ENCODE measurements around the gene URGCP. TPM values are rescaled to one million over a fixed set of nuclear protein-coding genes. Genes with fewer than 3 reads are reported as not detected.
A peak's percentile ranks its signal among the peaks of the same experiment; 100 is the strongest.

The URGCP gene
- total RNA-seq, 2 donors from 2014 or later, result 23.2 to 23.8 TPM

GRCh38 chr7:43914795-43915194 lies 8.4 kb upstream of the URGCP start:
- no peaks in the 10 kb centered on the region for H3K9me3 ChIP-seq (ENCODE audit: control insufficient read depth, low read length)
- no peak overlapping the region for H3K27ac ChIP-seq (ENCODE audit: low read depth, low read length)
- no peak overlapping the region for H3K4me3 Mint-ChIP-seq
- H3K27me3 Mint-ChIP-seq (ENCODE audit: insufficient read depth), result no peaks in the 10 kb centered on the region
- no peaks in the 10 kb centered on the region for H3K36me3 ChIP-seq (ENCODE audit: control insufficient read depth, insufficient read depth, low read length)
- H3K9ac ChIP-seq (ENCODE audit: extremely low read depth, low read length, poor library complexity, severe bottlenecking), result no peak overlapping the region
- WGBS, 2 experiments (ENCODE audit: insufficient coverage in 1 of 2, insufficient read length in 1 of 2), result 95 to 100% methylated on average over 4 to 5 of the region's 5 CpGs
- DNase-seq, result peak; percentile 67
- no peaks in the 10 kb centered on the region for H3K4me1 Mint-ChIP-seq
- no peaks in the 10 kb centered on the region for H3K36me3 Mint-ChIP-seq (ENCODE audit: low read depth)
- H3K4me3 ChIP-seq (ENCODE audit: low read length), result no peak overlapping the region
- TF ChIP-seq, protein P1, sequence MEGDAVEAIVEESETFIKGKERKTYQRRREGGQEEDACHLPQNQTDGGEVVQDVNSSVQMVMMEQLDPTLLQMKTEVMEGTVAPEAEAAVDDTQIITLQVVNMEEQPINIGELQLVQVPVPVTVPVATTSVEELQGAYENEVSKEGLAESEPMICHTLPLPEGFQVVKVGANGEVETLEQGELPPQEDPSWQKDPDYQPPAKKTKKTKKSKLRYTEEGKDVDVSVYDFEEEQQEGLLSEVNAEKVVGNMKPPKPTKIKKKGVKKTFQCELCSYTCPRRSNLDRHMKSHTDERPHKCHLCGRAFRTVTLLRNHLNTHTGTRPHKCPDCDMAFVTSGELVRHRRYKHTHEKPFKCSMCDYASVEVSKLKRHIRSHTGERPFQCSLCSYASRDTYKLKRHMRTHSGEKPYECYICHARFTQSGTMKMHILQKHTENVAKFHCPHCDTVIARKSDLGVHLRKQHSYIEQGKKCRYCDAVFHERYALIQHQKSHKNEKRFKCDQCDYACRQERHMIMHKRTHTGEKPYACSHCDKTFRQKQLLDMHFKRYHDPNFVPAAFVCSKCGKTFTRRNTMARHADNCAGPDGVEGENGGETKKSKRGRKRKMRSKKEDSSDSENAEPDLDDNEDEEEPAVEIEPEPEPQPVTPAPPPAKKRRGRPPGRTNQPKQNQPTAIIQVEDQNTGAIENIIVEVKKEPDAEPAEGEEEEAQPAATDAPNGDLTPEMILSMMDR (conservative IDR thresholded peaks at IDR 0.05), result no peak
- H3K9me3 Mint-ChIP-seq, result peaks cover 20% of the 10 kb centered on the region
- H3K27me3 ChIP-seq (ENCODE audit: control insufficient read depth, insufficient read depth, low read length, poor library complexity, severe bottlenecking), result no peaks in the 10 kb centered on the region
- H3K4me1 ChIP-seq (ENCODE audit: control insufficient read depth, insufficient read depth, low read length), result no peaks in the 10 kb centered on the region
- H3K27ac Mint-ChIP-seq, result no peak overlapping the region

- Histone ChIP-seq H3K4me3 (ENCODE audit: low read length) (peak overlapping the region; percentile 81), H3K27me3 (ENCODE audit: control insufficient read depth, insufficient read depth, low read length, poor library complexity, severe bottlenecking) (no peaks in the 10 kb centered on the region), H3K27ac (ENCODE audit: low read depth, low read length) (no peak overlapping the region), H3K36me3 (ENCODE audit: control insufficient read depth, insufficient read depth, low read length) (no peaks in the 10 kb centered on the region), H3K9me3 (ENCODE audit: control insufficient read depth, low read length) (no peaks in the 10 kb centered on the region), H3K9ac (ENCODE audit: extremely low read depth, low read length, poor library complexity, severe bottlenecking) (peak overlapping the region; percentile 47), H3K4me1 (ENCODE audit: control insufficient read depth, insufficient read depth, low read length) (no peaks in the 10 kb centered on the region)
- Mint-ChIP-seq H3K9me3 (no peaks in the 10 kb centered on the region), H3K27ac (peak overlapping the region; percentile 89), H3K4me3 (peak overlapping the region; percentile 80), H3K27me3 (ENCODE audit: insufficient read depth) (no peaks in the 10 kb centered on the region), H3K4me1 (peaks cover 7% of the 10 kb centered on the region), H3K36me3 (ENCODE audit: low read depth) (no peaks in the 10 kb centered on the region)
- DNase-seq, result peak; percentile 76
- TF ChIP-seq, protein P1 (conservative IDR thresholded peaks at IDR 0.05), result no peak
- WGBS, 2 experiments (ENCODE audit: insufficient coverage in 1 of 2, insufficient read length in 1 of 2), result 2% methylated on average over 8 to 43 of the region's 43 CpGs
Measured at GRCh38 chr7:43905956-43906330, 453 bp downstream of the URGCP start.

GRCh38 chr7:43905209-43905946 lies 1.0 kb downstream of the URGCP start:
- WGBS, 2 experiments (ENCODE audit: insufficient coverage in 1 of 2, insufficient read length in 1 of 2), result 64 to 69% methylated on average over 4 to 8 of the region's 8 CpGs
- peak; percentile 65 for DNase-seq
- Mint-ChIP-seq H3K4me3 (peak overlapping the region; percentile 80), H3K4me1 (peaks cover 7% of the 10 kb centered on the region), H3K9me3 (no peaks in the 10 kb centered on the region), H3K27ac (peak overlapping the region; percentile 26), H3K27me3 (ENCODE audit: insufficient read depth) (no peaks in the 10 kb centered on the region), H3K36me3 (ENCODE audit: low read depth) (no peaks in the 10 kb centered on the region)
- Histone ChIP-seq H3K27ac (ENCODE audit: low read depth, low read length) (no peak overlapping the region), H3K9ac (ENCODE audit: extremely low read depth, low read length, poor library complexity, severe bottlenecking) (peak overlapping the region; percentile 47), H3K4me3 (ENCODE audit: low read length) (peak overlapping the region; percentile 81), H3K9me3 (ENCODE audit: control insufficient read depth, low read length) (no peaks in the 10 kb centered on the region), H3K36me3 (ENCODE audit: control insufficient read depth, insufficient read depth, low read length) (no peaks in the 10 kb centered on the region), H3K27me3 (ENCODE audit: control insufficient read depth, insufficient read depth, low read length, poor library complexity, severe bottlenecking) (no peaks in the 10 kb centered on the region), H3K4me1 (ENCODE audit: control insufficient read depth, insufficient read depth, low read length) (no peaks in the 10 kb centered on the region)
- TF ChIP-seq, protein P1 (conservative IDR thresholded peaks at IDR 0.05), result no peak
